Suprapubic skin (tissue), 4 donors: ENCODE measurements around the gene TMC3. TPM values are rescaled to one million over a fixed set of nuclear protein-coding genes. Genes with fewer than 3 reads are reported as not detected.
"Not testable (repeated sequence)": the region's sequence is repeated elsewhere in the genome, so short reads cannot be mapped to it uniquely, and the experiment has no call there.

Experiments used
- DNase-seq, 2 donors: peaks; one replicate each; pipeline ENCODE4 v3.0.0-alpha.2; 2019; ENCODE audit warnings: low spot score in 2 of 2
- H3K27ac ChIP-seq: fragments of 200-600 bp; sonication (generic); one replicate; pipeline ENCODE4 v1.5.1; 2019
- H3K27me3 ChIP-seq: fragments of 200-600 bp; sonication (generic); one replicate; pipeline ENCODE4 v1.5.1; 2019
- H3K36me3 ChIP-seq: fragments of 200-600 bp; sonication (generic); one replicate; pipeline ENCODE4 v1.5.1; 2019
- H3K4me1 ChIP-seq: fragments of 200-600 bp; sonication (generic); one replicate; pipeline ENCODE4 v1.5.1; 2019
- H3K4me3 ChIP-seq: fragments of 200-600 bp; sonication (generic); one replicate; pipeline ENCODE4 v1.5.1; 2019; ENCODE audit warnings: mild to moderate bottlenecking
- H3K9me3 ChIP-seq: fragments of 200-600 bp; sonication (generic); one replicate; pipeline ENCODE4 v1.5.1; 2019
- EP300 ChIP-seq: sonication (generic); formaldehyde crosslinking; IDR thresholded peaks from one replicate; pipeline ENCODE4 v1.6.1; 2017; ENCODE audit warnings: antibody characterized with exemption
- POLR2A ChIP-seq, 2 donors: fragments of 450-650 bp; IDR thresholded peaks; one replicate each; pipeline ENCODE4 v1.6.1; 2017; ENCODE audit warnings: antibody characterized with exemption in 2 of 2, mild to moderate bottlenecking in 2 of 2, moderate library complexity in 2 of 2
- POLR2AphosphoS5 ChIP-seq, 3 donors: sonication (generic); formaldehyde crosslinking; IDR thresholded peaks; one replicate each; pipeline ENCODE4 v1.6.1; 2017; ENCODE audit warnings: antibody characterized with exemption in 3 of 3
- WGBS: methylation state at CpG from one replicate; pipeline ENCODE4 v1.1.5; 2018; 5-methylcytosine and 5-hydroxymethylcytosine counted together
- total RNA-seq, 4 donors: library from RNA; depleted of rRNA; stranded (reverse); fragments of >200 nt; gene quantifications; one replicate each; pipeline ENCODE4 v1.1.0, GENCODE V29; 2016
- TF ChIP-seq, protein P1 (sequence below), 2 donors: fragments of 200-600 bp in 1 of 2; fragments of 450-650 bp in 1 of 2; sonication (generic) in 1 of 2; IDR thresholded peaks; one replicate each; pipeline ENCODE4 v1.5.1; 2016 to 2019; ENCODE audit warnings: antibody characterized with exemption in 2 of 2, mild to moderate bottlenecking in 1 of 2, moderate library complexity in 1 of 2

The TMC3 gene
- total RNA-seq, 4 donors from 2014 or later, result 0.16 TPM; not detected in 3

DNA sequence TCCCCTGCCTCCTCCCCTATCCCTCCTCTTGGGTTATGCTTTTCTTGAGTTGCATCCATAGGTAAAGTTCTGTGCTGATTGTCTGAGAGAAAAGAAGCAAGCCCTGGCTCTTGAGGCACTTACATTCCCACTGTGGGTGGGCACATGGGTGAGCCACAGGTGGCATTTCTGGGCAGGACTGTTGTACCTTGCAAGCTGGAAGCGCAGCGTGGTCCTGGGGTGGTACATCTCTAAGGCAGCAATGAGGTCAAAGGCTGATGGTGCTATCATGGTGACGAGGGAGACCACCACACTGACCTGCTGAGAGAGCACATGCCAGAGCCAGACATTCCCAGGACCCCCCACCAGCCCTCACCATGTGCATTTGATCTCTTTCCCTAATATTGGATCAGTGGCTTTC is 24.7 kb downstream of the TMC3 start:
- no peaks in the 10 kb centered on the region for H3K9me3 ChIP-seq
- 100% methylated on average over 3 of the region's 3 CpGs for WGBS
- no peaks in the 10 kb centered on the region for H3K36me3 ChIP-seq
- no peaks in the 10 kb centered on the region for H3K27me3 ChIP-seq
- no peaks in the 10 kb centered on the region for H3K4me1 ChIP-seq
- DNase-seq, result no peak
- H3K4me3 ChIP-seq, result no peak overlapping the region
- H3K27ac ChIP-seq, result no peak overlapping the region
- TF ChIP-seq POLR2A (IDR thresholded peaks at IDR 0.05) (no peak), EP300 (no peak), POLR2AphosphoS5 (IDR thresholded peaks at IDR 0.05) (no peak)
- TF ChIP-seq, protein P1, sequence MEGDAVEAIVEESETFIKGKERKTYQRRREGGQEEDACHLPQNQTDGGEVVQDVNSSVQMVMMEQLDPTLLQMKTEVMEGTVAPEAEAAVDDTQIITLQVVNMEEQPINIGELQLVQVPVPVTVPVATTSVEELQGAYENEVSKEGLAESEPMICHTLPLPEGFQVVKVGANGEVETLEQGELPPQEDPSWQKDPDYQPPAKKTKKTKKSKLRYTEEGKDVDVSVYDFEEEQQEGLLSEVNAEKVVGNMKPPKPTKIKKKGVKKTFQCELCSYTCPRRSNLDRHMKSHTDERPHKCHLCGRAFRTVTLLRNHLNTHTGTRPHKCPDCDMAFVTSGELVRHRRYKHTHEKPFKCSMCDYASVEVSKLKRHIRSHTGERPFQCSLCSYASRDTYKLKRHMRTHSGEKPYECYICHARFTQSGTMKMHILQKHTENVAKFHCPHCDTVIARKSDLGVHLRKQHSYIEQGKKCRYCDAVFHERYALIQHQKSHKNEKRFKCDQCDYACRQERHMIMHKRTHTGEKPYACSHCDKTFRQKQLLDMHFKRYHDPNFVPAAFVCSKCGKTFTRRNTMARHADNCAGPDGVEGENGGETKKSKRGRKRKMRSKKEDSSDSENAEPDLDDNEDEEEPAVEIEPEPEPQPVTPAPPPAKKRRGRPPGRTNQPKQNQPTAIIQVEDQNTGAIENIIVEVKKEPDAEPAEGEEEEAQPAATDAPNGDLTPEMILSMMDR (IDR thresholded peaks at IDR 0.05), result no peak

DNA sequence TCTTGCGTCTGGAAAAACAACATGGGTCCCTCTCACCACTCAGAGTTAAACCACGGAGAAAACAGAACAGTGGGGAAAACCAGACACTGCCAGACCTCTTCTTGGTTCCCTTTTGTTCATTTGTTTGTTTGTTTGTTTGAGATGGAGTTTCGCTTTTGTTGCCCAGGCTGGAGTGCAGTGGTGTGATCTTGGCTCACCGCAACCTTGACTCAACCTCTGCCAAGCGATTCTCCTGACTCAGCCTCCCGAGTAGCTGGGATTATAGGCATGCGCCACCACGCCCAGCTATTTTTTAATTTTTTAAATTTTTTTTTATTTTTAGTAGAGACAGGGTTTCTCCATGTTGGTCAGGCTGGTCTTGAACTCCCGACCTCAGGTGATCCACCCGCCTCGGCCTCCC is 25.3 kb downstream of the TMC3 start:
- not testable (repeated sequence) for H3K9me3 ChIP-seq, H3K4me3 ChIP-seq, H3K27me3 ChIP-seq, H3K27ac ChIP-seq, H3K36me3 ChIP-seq, DNase-seq, H3K4me1 ChIP-seq
- WGBS, result 88% methylated on average over 11 of the region's 11 CpGs

DNA sequence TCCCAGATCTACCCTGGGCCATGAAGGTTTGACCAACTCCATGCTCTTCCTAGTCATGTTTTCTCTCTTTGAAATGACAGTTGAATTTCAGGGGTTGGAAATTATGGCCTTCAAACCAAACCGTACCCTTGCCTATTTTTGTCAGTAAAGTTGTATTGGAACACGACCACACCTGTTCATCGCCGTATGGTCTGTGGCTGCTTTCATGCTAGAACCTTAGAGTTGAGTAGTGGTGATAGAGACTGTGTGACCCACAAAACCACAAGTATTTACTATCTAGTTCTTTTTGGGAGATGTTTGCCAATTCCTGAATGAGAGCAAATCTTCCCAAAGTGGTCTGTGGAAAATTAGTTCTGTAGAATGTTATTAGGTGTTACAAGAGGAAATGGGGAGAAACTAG is 26.1 kb downstream of the TMC3 start:
- Histone ChIP-seq H3K4me1 (no peaks in the 10 kb centered on the region), H3K36me3 (no peaks in the 10 kb centered on the region), H3K27ac (no peak overlapping the region), H3K4me3 (no peak overlapping the region), H3K27me3 (no peaks in the 10 kb centered on the region), H3K9me3 (no peaks in the 10 kb centered on the region)
- WGBS, result 90% methylated on average over 4 of the region's 4 CpGs
- DNase-seq, result no peak
- no peak for TF ChIP-seq EP300
- no peak for TF ChIP-seq POLR2AphosphoS5 (IDR thresholded peaks at IDR 0.05)
- TF ChIP-seq, protein P1 (IDR thresholded peaks at IDR 0.05), result no peak
- TF ChIP-seq POLR2A (IDR thresholded peaks at IDR 0.05), result no peak

DNA sequence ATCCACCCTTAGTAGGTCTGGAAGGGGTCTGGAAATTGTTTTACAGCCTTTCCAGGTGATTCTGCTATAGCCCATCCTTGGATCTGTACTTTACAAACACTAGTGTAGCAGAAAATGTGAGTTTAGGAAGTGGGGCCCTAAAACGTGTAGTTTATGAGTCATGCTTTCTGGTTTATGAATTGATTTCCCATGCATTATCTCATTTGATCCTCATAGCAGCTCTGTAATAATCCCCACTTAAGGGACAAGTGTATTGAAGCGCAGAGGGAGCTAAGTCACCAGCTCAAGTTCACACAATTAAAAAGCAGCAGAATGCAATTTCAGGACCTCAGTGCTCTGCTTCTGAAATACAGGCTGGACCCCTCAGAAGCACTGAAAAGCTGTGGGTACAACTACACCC is 27.4 kb downstream of the TMC3 start:
- WGBS, result 61% methylated on average over 2 of the region's 2 CpGs

DNA sequence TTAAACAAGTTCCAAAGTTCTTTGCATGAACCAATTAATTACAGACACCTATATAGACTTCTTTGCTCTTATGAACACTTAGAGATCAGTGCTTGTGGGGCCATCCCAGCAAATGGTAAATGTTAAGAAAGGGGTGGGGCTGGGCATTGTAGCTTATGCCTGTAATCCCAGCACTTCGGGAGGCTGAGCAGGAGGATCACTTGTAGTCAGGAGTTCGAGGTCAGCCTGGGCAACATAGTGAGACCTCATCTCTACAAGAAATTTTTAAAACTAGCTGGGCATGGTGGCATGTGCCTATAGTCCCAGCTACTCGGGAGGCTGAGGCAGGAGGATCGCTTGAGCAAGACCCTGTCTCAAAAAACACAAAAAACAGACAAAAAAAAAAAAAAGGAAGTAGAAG is 30.6 kb downstream of the TMC3 start:
- H3K27ac ChIP-seq, result no peak overlapping the region
- WGBS, result 94% methylated on average over 4 of the region's 4 CpGs
- H3K4me1 ChIP-seq, result peaks cover 4% of the 10 kb centered on the region
- no peak overlapping the region for H3K4me3 ChIP-seq
- no peak for TF ChIP-seq EP300
- TF ChIP-seq, protein P1 (IDR thresholded peaks at IDR 0.05), result no peak
- TF ChIP-seq POLR2AphosphoS5 (IDR thresholded peaks at IDR 0.05), result no peak
- no peaks in the 10 kb centered on the region for H3K27me3 ChIP-seq
- no peaks in the 10 kb centered on the region for H3K36me3 ChIP-seq
- no peak for DNase-seq
- no peaks in the 10 kb centered on the region for H3K9me3 ChIP-seq

More for the DNA sequence above, 27.4 kb downstream of the TMC3 start:
- TF ChIP-seq POLR2AphosphoS5 (IDR thresholded peaks at IDR 0.05) (no peak), EP300 (no peak), POLR2A (IDR thresholded peaks at IDR 0.05) (no peak)
- TF ChIP-seq, protein P1 (IDR thresholded peaks at IDR 0.05), result no peak
- H3K36me3 ChIP-seq, result no peaks in the 10 kb centered on the region
- no peak overlapping the region for H3K27ac ChIP-seq
- no peaks in the 10 kb centered on the region for H3K9me3 ChIP-seq
- no peaks in the 10 kb centered on the region for H3K4me1 ChIP-seq
- no peaks in the 10 kb centered on the region for H3K27me3 ChIP-seq
- H3K4me3 ChIP-seq, result no peak overlapping the region
- DNase-seq, result no peak

DNA sequence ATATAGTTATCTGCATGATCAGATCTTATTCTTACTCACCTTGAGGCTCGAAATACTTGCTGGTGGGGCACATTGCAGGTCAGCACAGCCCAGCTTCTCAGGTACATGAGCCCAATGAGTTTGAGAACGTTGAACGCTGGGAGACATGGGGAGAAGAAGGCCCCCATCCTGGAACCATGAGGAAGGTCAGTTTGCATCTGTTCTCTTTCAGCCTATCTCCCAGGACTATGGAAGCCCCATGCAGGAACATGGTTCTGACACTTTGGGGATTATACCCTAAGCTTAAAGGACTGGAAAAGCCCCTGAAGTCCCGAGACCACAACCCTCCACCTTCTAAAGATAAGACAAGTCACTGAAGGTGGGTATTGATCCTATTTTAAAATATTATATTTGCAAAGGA is 32.7 kb downstream of the TMC3 start:
- no peak for TF ChIP-seq POLR2AphosphoS5 (IDR thresholded peaks at IDR 0.05)
- TF ChIP-seq POLR2A (IDR thresholded peaks at IDR 0.05), result no peak
- TF ChIP-seq, protein P1 (IDR thresholded peaks at IDR 0.05), result no peak
- no peak for TF ChIP-seq EP300
- peaks cover 10% of the 10 kb centered on the region for H3K4me1 ChIP-seq
- no peaks in the 10 kb centered on the region for H3K9me3 ChIP-seq
- H3K27ac ChIP-seq, result no peak overlapping the region
- WGBS, result 91% methylated on average over 4 of the region's 4 CpGs
- no peaks in the 10 kb centered on the region for H3K36me3 ChIP-seq
- DNase-seq, result no peak
- H3K27me3 ChIP-seq, result no peaks in the 10 kb centered on the region
- no peak overlapping the region for H3K4me3 ChIP-seq
